IPS-18c (cell line): ENCODE measurements around the gene PSMB1.
"Not testable (repeated sequence)": the region's sequence is repeated elsewhere in the genome, so short reads cannot be mapped to it uniquely, and the experiment has no call there.

Experiments used
- H3K4me3 ChIP-seq: 2 replicates; pipeline ENCODE4 v1.7.0; 2013; ENCODE audit warnings: low read depth, mild to moderate bottlenecking, low read length, moderate library complexity; ENCODE audit not compliant: insufficient read depth
- H3K9me3 ChIP-seq: one replicate; pipeline ENCODE4 v1.6.1; 2013; ENCODE audit warnings: mild to moderate bottlenecking, low read length, moderate library complexity; ENCODE audit not compliant: control insufficient read depth, insufficient read depth

Gene PSMB1

GRCh38 chr6:170509723-170510018, 43.4 kb downstream of the PSMB1 start:
- Histone ChIP-seq H3K4me3 (no peak overlapping the region), H3K9me3 (no peaks in the 10 kb centered on the region)

GRCh38 chr6:170508892-170509722, 44.0 kb downstream of the PSMB1 start:
- H3K9me3 ChIP-seq, H3K4me3 ChIP-seq: not testable (repeated sequence)

DNA sequence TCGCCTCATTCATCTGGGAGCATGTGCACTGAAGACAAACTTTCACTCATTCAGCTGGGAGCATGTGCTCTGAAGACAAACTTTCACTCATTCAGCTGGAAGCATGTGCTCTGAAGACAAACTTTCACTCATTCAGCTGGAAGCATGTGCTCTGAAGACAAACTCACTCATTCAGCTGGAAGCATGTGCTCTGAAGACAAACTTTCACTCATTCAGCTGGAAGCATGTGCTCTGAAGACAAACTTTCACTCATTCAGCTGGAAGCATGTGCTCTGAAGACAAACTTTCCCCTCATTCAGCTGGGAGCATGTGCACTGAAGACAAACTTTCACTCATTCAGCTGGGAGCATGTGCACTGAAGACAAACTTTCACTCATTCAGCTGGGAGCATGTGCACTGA, 44.8 kb downstream of the PSMB1 start:
- not testable (repeated sequence) for H3K4me3 ChIP-seq, H3K9me3 ChIP-seq

DNA sequence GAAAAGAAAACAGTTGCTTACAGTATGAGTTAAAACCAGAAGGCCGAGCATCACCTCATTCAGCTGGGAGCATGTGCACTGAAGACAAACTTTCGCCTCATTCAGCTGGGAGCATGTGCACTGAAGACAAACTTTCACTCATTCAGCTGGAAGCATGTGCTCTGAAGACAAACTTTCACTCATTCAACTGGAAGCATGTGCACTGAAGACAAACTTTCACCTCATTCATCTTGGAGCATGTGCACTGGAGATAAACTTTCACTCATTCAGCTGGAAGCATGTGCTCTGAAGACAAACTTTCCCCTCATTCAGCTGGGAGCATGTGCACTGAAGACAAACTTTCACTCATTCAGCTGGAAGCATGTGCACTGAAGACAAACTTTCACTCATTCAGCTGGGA, 45.4 kb downstream of the PSMB1 start:
- not testable (repeated sequence) for H3K9me3 ChIP-seq, H3K4me3 ChIP-seq

DNA sequence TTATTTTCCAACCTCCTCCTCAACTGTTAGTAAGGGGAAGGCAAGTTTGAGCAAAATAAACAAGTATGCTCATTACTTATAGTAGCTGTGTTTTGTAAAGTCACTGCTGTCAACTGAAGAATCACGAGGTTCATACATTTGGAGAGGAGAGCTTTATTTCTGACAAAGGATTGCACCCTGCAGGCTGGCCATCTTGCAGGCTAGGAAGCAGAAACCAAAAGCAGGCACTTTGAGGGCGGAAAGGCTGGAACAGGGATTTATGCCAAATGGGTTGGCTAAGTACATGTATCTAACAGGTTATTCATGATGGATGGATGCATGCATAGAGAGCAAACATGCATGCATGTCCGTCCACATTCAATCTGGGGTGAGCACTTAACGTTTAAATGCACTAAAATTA, 46.7 kb downstream of the PSMB1 start:
- Histone ChIP-seq H3K4me3 (no peak overlapping the region), H3K9me3 (peaks cover 5% of the 10 kb centered on the region)

GRCh38 chr6:170505306-170505705, 47.8 kb downstream of the PSMB1 start:
- Histone ChIP-seq H3K9me3 (peaks cover 5% of the 10 kb centered on the region), H3K4me3 (no peak overlapping the region)

DNA sequence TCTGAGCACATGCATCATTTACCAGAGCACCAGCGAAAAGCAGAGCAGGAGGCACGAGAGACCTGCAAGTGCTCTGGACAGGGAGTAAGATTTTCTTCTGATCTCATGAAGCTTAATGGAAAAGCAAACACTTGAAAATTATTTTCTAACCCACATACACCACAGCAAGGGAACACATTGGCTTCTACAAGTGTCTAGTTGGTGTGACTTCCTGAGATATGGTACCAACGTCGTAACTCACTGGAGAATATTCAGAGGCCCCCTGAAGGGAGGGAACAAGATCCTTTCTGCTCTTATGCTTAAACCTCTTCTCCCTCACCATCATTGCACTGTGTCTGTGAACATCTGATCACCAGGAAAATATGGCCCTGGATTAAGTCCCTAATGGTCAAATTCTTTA, 48.6 kb downstream of the PSMB1 start:
- no peak overlapping the region for H3K4me3 ChIP-seq
- H3K9me3 ChIP-seq: peaks cover 5% of the 10 kb centered on the region

DNA sequence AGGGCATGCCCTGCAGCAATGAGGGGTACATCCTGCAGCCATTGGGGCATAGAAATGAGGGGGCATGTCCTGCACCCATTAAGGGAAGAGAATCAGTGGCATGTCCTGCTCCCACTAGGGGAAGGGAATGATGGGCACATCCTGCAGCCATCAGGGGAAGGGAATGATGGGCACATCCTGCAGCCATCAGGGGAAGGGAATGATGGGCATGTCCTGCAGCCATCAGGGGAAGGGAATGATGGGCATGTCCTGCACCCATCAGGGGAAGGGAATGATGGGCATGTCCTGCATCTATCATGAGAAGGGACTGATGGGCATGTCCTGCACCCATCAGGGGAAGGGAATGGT, 49.7 kb downstream of the PSMB1 start:
- H3K4me3 ChIP-seq: no peak overlapping the region

DNA sequence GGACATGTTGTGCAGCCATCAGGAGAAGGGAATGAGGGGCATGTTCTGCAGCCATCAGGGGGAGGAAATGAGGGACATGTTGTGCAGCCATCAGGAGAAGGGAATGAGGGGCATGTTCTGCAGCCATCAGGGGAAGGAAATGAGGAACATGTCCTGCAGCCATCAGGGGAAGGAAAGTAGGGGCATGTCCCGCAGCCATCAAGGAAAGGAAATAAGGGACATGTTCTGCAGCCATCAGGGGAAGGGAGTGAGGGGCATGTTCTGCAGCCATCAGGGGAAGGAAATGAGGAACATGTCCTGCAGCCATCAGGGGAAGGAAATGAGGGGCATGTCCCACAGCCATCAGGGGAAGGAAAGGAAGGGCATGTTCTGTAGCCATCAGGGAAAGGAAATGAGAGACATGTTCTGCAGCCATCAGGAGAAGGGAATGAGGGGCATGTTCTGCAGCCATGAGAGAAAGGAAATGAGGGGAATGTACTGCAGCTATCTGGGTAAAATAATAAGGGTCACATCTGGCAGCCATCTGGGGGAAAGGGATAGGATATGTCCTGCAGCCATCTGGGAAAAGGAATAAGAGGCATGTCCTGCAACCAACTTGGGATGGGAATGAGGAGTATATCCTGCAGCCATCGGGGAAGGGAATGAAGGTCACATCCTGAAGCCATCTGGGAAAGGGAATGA, 50.2 kb downstream of the PSMB1 start:
- not testable (repeated sequence) for H3K9me3 ChIP-seq, H3K4me3 ChIP-seq

More for the DNA sequence above, 49.7 kb downstream of the PSMB1 start:
- peaks cover 5% of the 10 kb centered on the region for H3K9me3 ChIP-seq

DNA sequence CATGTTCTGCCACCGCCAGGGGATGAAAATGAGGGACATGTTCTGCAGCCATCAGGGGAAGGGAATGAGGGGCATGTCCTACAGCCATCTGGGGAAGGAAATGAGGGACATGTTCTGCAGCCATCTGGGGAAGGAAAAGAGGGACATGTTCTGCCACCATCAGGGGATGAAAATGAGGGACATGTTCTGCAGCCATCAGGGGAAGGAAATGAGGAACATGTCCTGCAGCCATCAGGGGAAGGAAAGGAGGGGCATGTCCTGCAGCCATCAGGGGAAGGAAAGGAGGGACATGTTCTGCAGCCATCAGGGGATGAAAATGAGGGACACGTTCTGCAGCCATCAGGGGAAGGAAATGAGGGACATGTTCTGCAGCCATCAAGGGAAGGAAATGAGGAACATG, 50.8 kb downstream of the PSMB1 start:
- not testable (repeated sequence) for H3K9me3 ChIP-seq, H3K4me3 ChIP-seq

GRCh38 chr6:170500955-170501590, 52.0 kb downstream of the PSMB1 start:
- no peak overlapping the region for H3K4me3 ChIP-seq
- H3K9me3 ChIP-seq: peaks cover 5% of the 10 kb centered on the region

DNA sequence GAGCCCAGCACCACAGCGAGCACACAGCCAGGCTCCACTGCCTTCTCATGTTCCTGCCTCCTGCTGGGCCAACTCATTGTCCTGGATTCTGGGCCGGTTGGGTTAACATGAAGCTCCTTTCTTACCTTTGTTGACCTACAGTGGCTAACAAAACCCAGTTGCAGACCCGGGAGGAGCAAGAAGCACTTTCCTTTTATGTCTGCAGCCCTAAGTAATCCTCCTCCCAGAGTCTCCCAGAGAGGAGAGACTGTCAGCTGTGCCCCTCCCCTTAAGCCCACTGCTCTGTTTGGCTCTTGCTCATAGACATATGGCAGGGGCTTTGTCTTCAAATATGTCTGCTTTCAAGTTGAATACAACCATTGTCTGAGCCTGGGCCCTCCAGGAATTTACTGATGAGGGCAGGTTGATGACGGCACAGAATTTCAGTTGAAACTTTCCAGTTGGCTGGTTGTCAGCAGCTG, 55.2 kb downstream of the PSMB1 start:
- no peak overlapping the region for H3K4me3 ChIP-seq
- H3K9me3 ChIP-seq: peaks cover 3% of the 10 kb centered on the region

DNA sequence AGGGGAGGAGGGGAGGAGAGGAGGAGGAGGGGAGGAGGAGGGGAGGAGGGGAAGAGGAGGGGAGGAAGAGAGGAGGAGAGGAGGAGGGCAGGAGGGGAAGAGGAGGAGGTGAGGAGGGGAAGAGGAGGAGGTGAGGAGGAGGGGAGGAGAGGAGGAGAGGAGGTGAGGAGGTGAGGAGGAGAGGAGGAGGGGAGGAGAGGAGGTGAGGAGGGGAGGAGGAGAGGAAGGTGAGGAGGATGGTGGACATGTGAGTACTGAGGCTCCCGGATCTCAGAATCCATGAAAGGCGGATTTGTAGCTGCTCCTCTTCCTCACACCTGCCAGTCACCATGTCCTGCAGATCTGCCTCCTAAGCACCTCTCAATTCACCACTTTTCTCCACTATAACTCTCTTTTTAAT, 59.8 kb downstream of the PSMB1 start:
- H3K9me3 ChIP-seq: no peaks in the 10 kb centered on the region
- no peak overlapping the region for H3K4me3 ChIP-seq

DNA sequence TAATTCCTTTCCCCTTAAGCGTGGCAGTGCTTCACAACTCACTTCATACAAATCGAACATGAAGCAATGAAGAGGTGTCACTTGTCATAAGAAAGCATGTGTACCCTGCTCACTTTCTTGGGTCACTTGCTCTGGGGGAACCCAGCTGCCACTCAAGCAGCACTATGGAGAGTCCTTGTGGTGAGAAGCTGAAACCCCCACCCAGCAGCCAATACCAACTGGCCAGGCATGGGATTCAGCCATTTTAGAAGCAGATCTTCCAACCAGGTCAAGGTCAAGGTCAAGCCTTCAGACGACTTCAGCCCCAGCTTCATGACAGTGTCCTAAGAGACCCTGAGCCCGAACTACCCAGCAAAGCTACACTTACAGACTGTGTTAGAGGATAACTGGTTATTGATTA, 62.8 kb downstream of the PSMB1 start:
- no peak overlapping the region for H3K4me3 ChIP-seq
- H3K9me3 ChIP-seq: no peaks in the 10 kb centered on the region

DNA sequence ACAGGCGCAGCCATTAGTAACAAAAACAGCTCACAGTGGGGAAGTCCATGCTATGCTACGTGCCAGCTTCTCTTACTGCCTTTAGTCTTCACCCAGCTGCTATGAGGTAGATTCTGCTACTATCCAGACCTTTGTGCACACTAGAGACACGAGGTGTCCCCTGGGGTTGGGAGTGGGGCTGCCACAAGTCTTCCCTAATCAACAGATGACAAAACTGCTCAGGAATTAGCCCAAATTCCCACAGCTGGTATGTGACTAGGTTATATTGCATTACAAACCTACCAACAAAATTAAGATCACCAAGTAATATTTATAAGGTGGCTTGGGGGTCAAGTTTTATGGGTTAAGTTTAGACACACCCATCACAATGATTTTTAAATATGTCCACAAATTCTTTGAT, 63.3 kb downstream of the PSMB1 start:
- Histone ChIP-seq H3K4me3 (no peak overlapping the region), H3K9me3 (no peaks in the 10 kb centered on the region)

DNA sequence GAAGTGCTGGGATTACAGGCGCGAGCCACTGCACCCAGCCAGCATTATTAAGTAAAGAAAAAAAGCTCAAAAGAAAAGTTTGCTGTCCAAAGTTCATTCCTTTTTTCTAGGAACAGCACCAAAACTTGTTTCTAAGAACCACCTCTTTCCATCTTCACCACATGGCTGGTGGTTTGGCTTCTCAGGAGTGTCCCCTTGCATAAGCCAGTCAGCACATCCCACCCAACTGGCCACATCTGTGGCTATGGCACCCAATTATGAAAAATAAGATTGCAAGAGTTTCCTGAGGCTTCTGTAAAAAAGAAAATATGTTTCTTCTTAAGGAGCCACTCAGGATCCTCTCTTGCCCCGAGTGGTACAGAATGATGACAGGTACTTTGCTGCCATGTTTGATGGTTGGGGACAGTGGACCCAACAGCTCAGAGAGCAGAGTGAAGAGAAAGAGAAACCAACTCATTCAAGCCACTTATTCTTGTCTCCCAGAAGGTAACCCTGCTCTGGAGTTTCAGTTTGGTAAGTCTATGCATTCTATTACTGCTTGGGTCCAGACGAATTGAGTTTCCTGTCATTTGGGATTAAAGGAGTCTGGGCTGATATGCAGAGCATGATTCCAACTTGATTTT, 65.3 kb downstream of the PSMB1 start:
- Histone ChIP-seq H3K4me3 (no peak overlapping the region), H3K9me3 (no peaks in the 10 kb centered on the region)

- no peaks in the 10 kb centered on the region for H3K9me3 ChIP-seq
- H3K4me3 ChIP-seq: no peak overlapping the region
These were observed 67.9 kb downstream of the PSMB1 start for GRCh38 chr6:170485159-170485558.
